Measurements from ENCODE around the gene KLF5.

The KLF5 gene

GRCh38 chr13:73059460-73060250, 850 bp downstream of the KLF5 start:
- DNase-seq (ENCODE audit: low read depth): peak; percentile 10

GRCh38 chr13:73060251-73061160, 1.7 kb downstream of the KLF5 start:
- peak; percentile 56 for DNase-seq (ENCODE audit: low read depth)

- no peak for DNase-seq (ENCODE audit: low read depth)
These were observed 2.7 kb downstream of the KLF5 start for GRCh38 chr13:73061473-73061872.

GRCh38 chr13:73061876-73062275, 3.1 kb downstream of the KLF5 start:
- no peak for DNase-seq (ENCODE audit: low read depth)

GRCh38 chr13:73062468-73062867, 3.7 kb downstream of the KLF5 start:
- DNase-seq (ENCODE audit: low read depth): no peak

GRCh38 chr13:73063166-73063565, 4.4 kb downstream of the KLF5 start:
- DNase-seq (ENCODE audit: low read depth): no peak

- DNase-seq (ENCODE audit: low read depth): no peak
These were observed 6.2 kb downstream of the KLF5 start for GRCh38 chr13:73065036-73065435.

GRCh38 chr13:73065665-73066340, 7.0 kb downstream of the KLF5 start:
- DNase-seq (ENCODE audit: low read depth): no peak

GRCh38 chr13:73069206-73069805, 10.5 kb downstream of the KLF5 start:
- no peak for DNase-seq (ENCODE audit: low read depth)

- DNase-seq (ENCODE audit: low read depth): no peak
These were observed 11.8 kb downstream of the KLF5 start for GRCh38 chr13:73070451-73071098.

GRCh38 chr13:73072239-73072900, 13.6 kb downstream of the KLF5 start:
- DNase-seq (ENCODE audit: low read depth): no peak

GRCh38 chr13:73073050-73073449, 14.2 kb downstream of the KLF5 start:
- DNase-seq (ENCODE audit: low read depth): no peak

- no peak for DNase-seq (ENCODE audit: low read depth)
These were observed 15.2 kb downstream of the KLF5 start for GRCh38 chr13:73074014-73074413.

GRCh38 chr13:73074926-73075325, 16.1 kb downstream of the KLF5 start:
- DNase-seq (ENCODE audit: low read depth): no peak

- DNase-seq (ENCODE audit: low read depth): no peak
These were observed 16.7 kb downstream of the KLF5 start for GRCh38 chr13:73075546-73075945.

- no peak for DNase-seq (ENCODE audit: low read depth)
These were observed 17.1 kb downstream of the KLF5 start for GRCh38 chr13:73075954-73076353.

GRCh38 chr13:73077865-73078264, 19.1 kb downstream of the KLF5 start:
- no peak for DNase-seq (ENCODE audit: low read depth)

- no peak for DNase-seq (ENCODE audit: low read depth)
These were observed 20.6 kb downstream of the KLF5 start for GRCh38 chr13:73079359-73079758.

GRCh38 chr13:73081256-73081915, 22.6 kb downstream of the KLF5 start:
- no peak for DNase-seq (ENCODE audit: low read depth)

- no peak for DNase-seq (ENCODE audit: low read depth)
These were observed 23.7 kb downstream of the KLF5 start for GRCh38 chr13:73082471-73082870.

GRCh38 chr13:73082895-73083294, 24.1 kb downstream of the KLF5 start:
- DNase-seq (ENCODE audit: low read depth): no peak

Measured in fibroblast of gingiva (primary cell).